BLaER1 treated with 17β-estradiol and CSF1 and Interleukin-3, amounts not matched to agents 10 nM and 100 nM (cell line): Measurements from ENCODE around the gene KLF7.

Experiments used
- H3K27ac ChIP-seq, 11 experiments: shearing (Covaris generic); formaldehyde crosslinking; 2 replicates each; pipeline ENCODE4 v1.8.1; 2022
- H3K27me3 ChIP-seq, 11 experiments: shearing (Covaris generic); formaldehyde crosslinking; 2 replicates each; pipeline ENCODE4 v1.8.1; 2022
- H3K36me3 ChIP-seq, 11 experiments: shearing (Covaris generic); formaldehyde crosslinking; 2 replicates each; pipeline ENCODE4 v1.8.1; 2022
- H3K4me1 ChIP-seq, 10 experiments: shearing (Covaris generic); formaldehyde crosslinking; 2 replicates each; pipeline ENCODE4 v1.8.1; 2022
- H3K4me2 ChIP-seq, 11 experiments: shearing (Covaris generic); formaldehyde crosslinking; 2 replicates each; pipeline ENCODE4 v1.8.1; 2022
- H3K4me3 ChIP-seq, 10 experiments: shearing (Covaris generic); formaldehyde crosslinking; 2 replicates each; pipeline ENCODE4 v1.8.1; 2022
- H3K9ac ChIP-seq, 11 experiments: shearing (Covaris generic); formaldehyde crosslinking; 2 replicates each; pipeline ENCODE4 v1.8.1; 2022
- H3K9me3 ChIP-seq, 11 experiments: shearing (Covaris generic); formaldehyde crosslinking; replicated peaks in 1 of 11; 2 replicates each; pipeline ENCODE4 v1.8.1; 2022
- H4K20me1 ChIP-seq, 11 experiments: shearing (Covaris generic); formaldehyde crosslinking; 2 replicates each; pipeline ENCODE4 v1.8.1; 2022
- Cebpa-rat ChIP-seq, 11 experiments: shearing (Covaris generic); IDR thresholded peaks; 2 replicates each; pipeline ENCODE4 v1.8.1; 2022

KLF7 gene

GRCh38 chr2:207061181-207061580 is 104.6 kb downstream of the KLF7 start:
- H3K9me3 ChIP-seq, result no peaks in the 10 kb centered on the region
- H3K9ac ChIP-seq, result no peak overlapping the region
- no peaks in the 10 kb centered on the region for H4K20me1 ChIP-seq
- H3K4me1 ChIP-seq, result peaks cover 0 to 6% (median 0%) of the 10 kb centered on the region in 10 experiments; a peak in 2 of 20 replicates
- H3K4me3 ChIP-seq, result no peak overlapping the region
- TF ChIP-seq Cebpa-rat (IDR thresholded peaks at IDR 0.05), result no peak
- no peak overlapping the region for H3K4me2 ChIP-seq
- no peaks in the 10 kb centered on the region for H3K36me3 ChIP-seq
- no peak overlapping the region for H3K27ac ChIP-seq
- H3K27me3 ChIP-seq, result no peaks in the 10 kb centered on the region

GRCh38 chr2:207055257-207055656 is 110.5 kb downstream of the KLF7 start:
- no peak for TF ChIP-seq Cebpa-rat (IDR thresholded peaks at IDR 0.05)
- H3K9ac ChIP-seq, result no peak overlapping the region
- no peaks in the 10 kb centered on the region for H3K27me3 ChIP-seq
- H3K4me3 ChIP-seq, result no peak overlapping the region
- no peak overlapping the region for H3K27ac ChIP-seq
- H4K20me1 ChIP-seq, result no peaks in the 10 kb centered on the region
- H3K4me1 ChIP-seq, result peaks cover 0 to 19% (median 0%) of the 10 kb centered on the region in 10 experiments; a peak in 6 of 20 replicates
- no peak overlapping the region for H3K4me2 ChIP-seq
- no peaks in the 10 kb centered on the region for H3K36me3 ChIP-seq
- H3K9me3 ChIP-seq, result no peaks in the 10 kb centered on the region

GRCh38 chr2:207054521-207054920 is 111.2 kb downstream of the KLF7 start:
- H3K27ac ChIP-seq, result no peak overlapping the region
- no peak overlapping the region for H3K4me2 ChIP-seq
- H3K9me3 ChIP-seq, result no peaks in the 10 kb centered on the region
- no peak overlapping the region for H3K9ac ChIP-seq
- H4K20me1 ChIP-seq, result no peaks in the 10 kb centered on the region
- H3K4me1 ChIP-seq, result peaks cover 0 to 19% (median 0%) of the 10 kb centered on the region in 10 experiments; a peak in 6 of 20 replicates
- H3K27me3 ChIP-seq, result no peaks in the 10 kb centered on the region
- no peak for TF ChIP-seq Cebpa-rat (IDR thresholded peaks at IDR 0.05)
- no peaks in the 10 kb centered on the region for H3K36me3 ChIP-seq
- H3K4me3 ChIP-seq, result no peak overlapping the region

- Histone ChIP-seq H3K36me3 (no peaks in the 10 kb centered on the region), H3K4me1 (peaks cover 0 to 36% (median 9%) of the 10 kb centered on the region in 10 experiments; a peak in 17 of 20 replicates)
- TF ChIP-seq Cebpa-rat (IDR thresholded peaks at IDR 0.05), result no peak
These were observed 114.3 kb downstream of the KLF7 start for GRCh38 chr2:207051385-207051965.

GRCh38 chr2:207049122-207049521 is 116.6 kb downstream of the KLF7 start:
- Histone ChIP-seq H3K27me3 (no peaks in the 10 kb centered on the region), H3K9me3 (no peaks in the 10 kb centered on the region), H3K4me2 (no peak overlapping the region), H3K27ac (no peak overlapping the region), H3K4me1 (peaks cover 0 to 48% (median 11%) of the 10 kb centered on the region in 10 experiments; a peak in 17 of 20 replicates), H3K36me3 (no peaks in the 10 kb centered on the region), H3K4me3 (no peak overlapping the region), H3K9ac (no peak overlapping the region), H4K20me1 (no peaks in the 10 kb centered on the region)
- no peak for TF ChIP-seq Cebpa-rat (IDR thresholded peaks at IDR 0.05)

More at GRCh38 chr2:207051385-207051965, 114.3 kb downstream of the KLF7 start:
- H3K4me2 ChIP-seq, result peak overlapping the region in 3 of 11 experiments; percentile 17 to 60 (median 54); a peak in 5 of 22 replicates
- no peaks in the 10 kb centered on the region for H3K27me3 ChIP-seq
- no peak overlapping the region for H3K9ac ChIP-seq
- H3K27ac ChIP-seq, result peak overlapping the region in 2 of 11 experiments; percentile 18 to 23; a peak in 2 of 22 replicates
- no peaks in the 10 kb centered on the region for H4K20me1 ChIP-seq
- H3K4me3 ChIP-seq, result no peak overlapping the region
- H3K9me3 ChIP-seq, result no peaks in the 10 kb centered on the region

- no peaks in the 10 kb centered on the region for H3K9me3 ChIP-seq
- H3K36me3 ChIP-seq, result no peaks in the 10 kb centered on the region
- no peak overlapping the region for H3K27ac ChIP-seq
- H3K4me1 ChIP-seq, result peaks cover 0 to 48% (median 11%) of the 10 kb centered on the region in 10 experiments; a peak in 17 of 20 replicates
- no peaks in the 10 kb centered on the region for H4K20me1 ChIP-seq
- H3K9ac ChIP-seq, result no peak overlapping the region
- TF ChIP-seq Cebpa-rat (IDR thresholded peaks at IDR 0.05), result no peak
- H3K4me2 ChIP-seq, result 0 out of 22 replicates have a peak overlapping the region, but pooled peaks of 1 of the 11 experiments have one; percentile 1
- H3K4me3 ChIP-seq, result no peak overlapping the region
- no peaks in the 10 kb centered on the region for H3K27me3 ChIP-seq
These were observed 117.3 kb downstream of the KLF7 start for GRCh38 chr2:207048416-207048815.

GRCh38 chr2:207046724-207047123 is 119.0 kb downstream of the KLF7 start:
- Histone ChIP-seq H3K4me2 (peak overlapping the region in 10 of 11 experiments; percentile 19 to 78 (median 46); a peak in 20 of 22 replicates), H3K4me1 (peaks cover 0 to 43% (median 11%) of the 10 kb centered on the region in 10 experiments; a peak in 17 of 20 replicates), H3K4me3 (no peak overlapping the region), H4K20me1 (no peaks in the 10 kb centered on the region), H3K27me3 (no peaks in the 10 kb centered on the region), H3K27ac (peak overlapping the region in 9 of 11 experiments; percentile 20 to 71 (median 60); a peak in 17 of 22 replicates), H3K36me3 (no peaks in the 10 kb centered on the region), H3K9ac (peak overlapping the region in 3 of 11 experiments; percentile 46 to 57 (median 52); a peak in 5 of 22 replicates), H3K9me3 (no peaks in the 10 kb centered on the region)
- TF ChIP-seq Cebpa-rat (IDR thresholded peaks at IDR 0.05), result peak in 6 of 11 experiments; percentile 11 to 67 (median 44); a peak in 5 of 22 replicates

GRCh38 chr2:207045531-207045930 is 120.2 kb downstream of the KLF7 start:
- Histone ChIP-seq H4K20me1 (no peaks in the 10 kb centered on the region), H3K27me3 (no peaks in the 10 kb centered on the region), H3K9me3 (no peaks in the 10 kb centered on the region), H3K4me1 (peaks cover 0 to 35% (median 11%) of the 10 kb centered on the region in 10 experiments; a peak in 17 of 20 replicates), H3K36me3 (no peaks in the 10 kb centered on the region), H3K4me2 (peak overlapping the region in 3 of 11 experiments; percentile 25 to 69 (median 51); a peak in 4 of 22 replicates), H3K9ac (no peak overlapping the region), H3K4me3 (no peak overlapping the region), H3K27ac (no peak overlapping the region)
- no peak for TF ChIP-seq Cebpa-rat (IDR thresholded peaks at IDR 0.05)

- Histone ChIP-seq H4K20me1 (no peaks in the 10 kb centered on the region), H3K4me1 (peaks cover 0 to 34% (median 11%) of the 10 kb centered on the region in 10 experiments; a peak in 17 of 20 replicates), H3K9ac (no peak overlapping the region), H3K27me3 (no peaks in the 10 kb centered on the region), H3K27ac (no peak overlapping the region), H3K9me3 (no peaks in the 10 kb centered on the region), H3K4me3 (no peak overlapping the region), H3K4me2 (no peak overlapping the region; a peak in 1 of 22 replicates), H3K36me3 (no peaks in the 10 kb centered on the region)
- no peak for TF ChIP-seq Cebpa-rat (IDR thresholded peaks at IDR 0.05)
These were observed 121.1 kb downstream of the KLF7 start for GRCh38 chr2:207044379-207045362.
